Dermis blood vessel endothelial cell (primary cell): ENCODE data around the gene NPTN. TPM values are rescaled to one million over a fixed set of nuclear protein-coding genes. Genes with fewer than 3 reads are reported as not detected.

Experiments used
- DNase-seq: peaks from one replicate; pipeline ENCODE4 v3.0.0; 2010
- total RNA-seq: library from RNA; depleted of rRNA; stranded (reverse); fragments of >200 nt; gene quantifications from 2 replicates; pipeline ENCODE4 v1.2.3, GENCODE V29; 2014

Gene NPTN
- total RNA-seq, 1 donor from 2014 or later: 102 TPM

GRCh38 chr15:73517566-73517965 is 115.6 kb downstream of the NPTN start:
- DNase-seq: no peak

DNA sequence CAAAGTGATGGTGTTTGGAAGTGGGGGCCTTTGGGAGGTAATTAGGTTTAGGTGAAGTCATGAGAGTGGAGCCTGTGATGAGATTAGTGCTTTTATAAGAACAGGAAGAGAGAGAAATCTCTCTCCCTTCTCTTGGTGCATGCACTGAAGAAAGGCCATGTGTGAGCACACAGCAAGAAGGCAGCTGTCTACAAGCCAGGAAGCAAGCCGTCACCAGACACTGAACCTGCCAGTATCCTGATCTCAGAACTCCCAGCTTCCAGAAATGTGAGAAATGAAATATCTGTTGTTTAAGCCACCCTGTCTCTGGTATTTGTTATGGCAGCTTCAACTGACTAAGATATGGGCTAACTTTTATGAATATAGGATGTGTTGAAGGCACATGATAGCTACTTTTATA is 117.7 kb downstream of the NPTN start:
- no peak for DNase-seq

Other genes starting within 250 kb of the NPTN start
- not detected in 2 replicates for gene REC114, start 190.2 kb downstream of the NPTN start, total RNA-seq
- 43.6 and 106 TPM in 2 replicates for gene CD276, start 51.0 kb upstream of the NPTN start, total RNA-seq
- gene INSYN1, start 120.0 kb upstream of the NPTN start, total RNA-seq: not detected in 2 replicates
- gene TBC1D21, start 240.2 kb upstream of the NPTN start, total RNA-seq: not detected in 2 replicates